GM06990 (cell line): ENCODE measurements around the gene MYL10.
"Not testable (repeated sequence)": the region's sequence is repeated elsewhere in the genome, so short reads cannot be mapped to it uniquely, and the experiment has no call there.

Experiments
- DNase-seq: peaks from one replicate; pipeline ENCODE4 v3.0.0-alpha.2; 2011; ENCODE audit not compliant: insufficient read length; ENCODE audit errors: extremely low read depth
- H3K27me3 ChIP-seq: replicated peaks from 2 replicates; pipeline ENCODE4 v1.6.0; 2011; ENCODE audit warnings: low read length; ENCODE audit not compliant: control insufficient read depth, insufficient read depth
- H3K36me3 ChIP-seq: 2 replicates; pipeline ENCODE4 v1.5.1; 2011; ENCODE audit warnings: low read length; ENCODE audit not compliant: control insufficient read depth, insufficient read depth
- H3K4me3 ChIP-seq: replicated peaks from 2 replicates; pipeline ENCODE4 v1.5.1; 2011; ENCODE audit warnings: low read depth, mild to moderate bottlenecking, control low read depth, low read length
- CTCF ChIP-seq: IDR thresholded peaks from 2 replicates; pipeline ENCODE4 v1.5.1; 2011; ENCODE audit warnings: low read length, control low read depth, mild to moderate bottlenecking, inconsistent platforms; ENCODE audit not compliant: insufficient read depth, poor library complexity, severe bottlenecking

Gene MYL10

GRCh38 chr7:101608772-101609713, 20.1 kb downstream of the MYL10 start:
- H3K4me3 ChIP-seq, result no peak overlapping the region
- no peak for TF ChIP-seq CTCF
- H3K27me3 ChIP-seq, result peaks cover 1% of the 10 kb centered on the region; the same call in 1 of the 2 replicates
- no peaks in the 10 kb centered on the region for H3K36me3 ChIP-seq
- DNase-seq, result no peak

GRCh38 chr7:101606498-101606923, 22.6 kb downstream of the MYL10 start:
- H3K36me3 ChIP-seq, result no peaks in the 10 kb centered on the region

GRCh38 chr7:101605611-101606497, 23.2 kb downstream of the MYL10 start:
- H3K4me3 ChIP-seq, result no peak overlapping the region
- DNase-seq, result no peak
- no peaks in the 10 kb centered on the region for H3K36me3 ChIP-seq
- H3K27me3 ChIP-seq, result peaks cover 1% of the 10 kb centered on the region; the same call in 1 of the 2 replicates
- TF ChIP-seq CTCF, result no peak

More at GRCh38 chr7:101606498-101606923, 22.6 kb downstream of the MYL10 start:
- no peak for DNase-seq
- Histone ChIP-seq H3K27me3 (peaks cover 1% of the 10 kb centered on the region; the same call in 1 of the 2 replicates), H3K4me3 (no peak overlapping the region)
- no peak for TF ChIP-seq CTCF

- H3K4me3 ChIP-seq, H3K36me3 ChIP-seq, DNase-seq, H3K27me3 ChIP-seq: not testable (repeated sequence)
These were observed 24.2 kb downstream of the MYL10 start for GRCh38 chr7:101604934-101605332.

GRCh38 chr7:101604331-101604933, 24.7 kb downstream of the MYL10 start:
- DNase-seq, result no peak
- no peak overlapping the region for H3K4me3 ChIP-seq
- H3K27me3 ChIP-seq, result peaks cover 1% of the 10 kb centered on the region; the same call in 1 of the 2 replicates
- no peak for TF ChIP-seq CTCF
- no peaks in the 10 kb centered on the region for H3K36me3 ChIP-seq
